ENCODE results near the gene FNDC3B.

DNA sequence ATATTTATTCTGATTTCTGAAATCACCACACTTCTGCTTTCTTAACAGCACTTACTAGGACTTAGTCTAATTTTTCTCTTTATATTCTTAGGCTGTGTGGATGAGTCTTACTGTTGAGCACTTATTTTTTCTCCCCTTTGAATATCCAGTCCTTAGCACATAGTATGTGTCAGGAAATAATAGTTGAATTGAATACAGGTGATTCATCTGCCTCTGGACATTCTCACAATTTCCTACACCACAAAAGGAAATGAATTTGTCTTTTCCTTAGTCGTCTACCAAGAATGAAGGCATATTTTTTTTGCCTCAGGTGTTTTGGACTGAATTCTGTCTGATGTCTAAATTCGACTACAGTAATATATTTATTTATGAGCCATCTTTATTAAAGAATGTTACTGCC, 204.6 kb downstream of the FNDC3B start:
- TF ChIP-seq, protein P1, sequence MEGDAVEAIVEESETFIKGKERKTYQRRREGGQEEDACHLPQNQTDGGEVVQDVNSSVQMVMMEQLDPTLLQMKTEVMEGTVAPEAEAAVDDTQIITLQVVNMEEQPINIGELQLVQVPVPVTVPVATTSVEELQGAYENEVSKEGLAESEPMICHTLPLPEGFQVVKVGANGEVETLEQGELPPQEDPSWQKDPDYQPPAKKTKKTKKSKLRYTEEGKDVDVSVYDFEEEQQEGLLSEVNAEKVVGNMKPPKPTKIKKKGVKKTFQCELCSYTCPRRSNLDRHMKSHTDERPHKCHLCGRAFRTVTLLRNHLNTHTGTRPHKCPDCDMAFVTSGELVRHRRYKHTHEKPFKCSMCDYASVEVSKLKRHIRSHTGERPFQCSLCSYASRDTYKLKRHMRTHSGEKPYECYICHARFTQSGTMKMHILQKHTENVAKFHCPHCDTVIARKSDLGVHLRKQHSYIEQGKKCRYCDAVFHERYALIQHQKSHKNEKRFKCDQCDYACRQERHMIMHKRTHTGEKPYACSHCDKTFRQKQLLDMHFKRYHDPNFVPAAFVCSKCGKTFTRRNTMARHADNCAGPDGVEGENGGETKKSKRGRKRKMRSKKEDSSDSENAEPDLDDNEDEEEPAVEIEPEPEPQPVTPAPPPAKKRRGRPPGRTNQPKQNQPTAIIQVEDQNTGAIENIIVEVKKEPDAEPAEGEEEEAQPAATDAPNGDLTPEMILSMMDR (IDR thresholded peaks at IDR 0.05; ENCODE audit: low read depth, low read length): no peak
- no peak for TF ChIP-seq POLR2A (IDR thresholded peaks at IDR 0.05; ENCODE audit: extremely low read depth, insufficient read length)
